Measurements from ENCODE around the gene NUPR1.
"Not testable (repeated sequence)": the region's sequence is repeated elsewhere in the genome, so short reads cannot be mapped to it uniquely, and the experiment has no call there.

NUPR1 gene

GRCh38 chr16:28572696-28573510 is 34.1 kb upstream of the NUPR1 start:
- Histone ChIP-seq H3K4me3 (ENCODE audit: low read depth, low read length) (no peak overlapping the region), H3K27me3 (ENCODE audit: control insufficient read depth, insufficient read depth, low read length) (no peaks in the 10 kb centered on the region), H3K27ac (peak overlapping the region; percentile 58), H3K79me2 (peaks cover 38% of the 10 kb centered on the region), H2AFZ (peak overlapping the region; percentile 17), H3K9ac (no peak overlapping the region), H3K4me1 (peaks cover 23% of the 10 kb centered on the region), H3K9me3 (ENCODE audit: control insufficient read depth, low read length) (no peaks in the 10 kb centered on the region), H3K36me3 (ENCODE audit: control insufficient read depth, insufficient read depth, low read length) (no peaks in the 10 kb centered on the region), H3K4me2 (ENCODE audit: low read length) (no peak overlapping the region)
- TF ChIP-seq CTCF (IDR thresholded peaks at IDR 0.05) = no peak

- Histone ChIP-seq H3K4me3 (ENCODE audit: low read depth, low read length) (no peak overlapping the region), H3K4me2 (ENCODE audit: low read length) (no peak overlapping the region), H3K36me3 (ENCODE audit: control insufficient read depth, insufficient read depth, low read length) (no peaks in the 10 kb centered on the region), H3K9ac (no peak overlapping the region), H2AFZ (no peak overlapping the region), H3K4me1 (peaks cover 22% of the 10 kb centered on the region), H3K27ac (no peak overlapping the region), H3K9me3 (ENCODE audit: control insufficient read depth, low read length) (no peaks in the 10 kb centered on the region), H3K27me3 (ENCODE audit: control insufficient read depth, insufficient read depth, low read length) (no peaks in the 10 kb centered on the region), H3K79me2 (peaks cover 50% of the 10 kb centered on the region)
- TF ChIP-seq CTCF (IDR thresholded peaks at IDR 0.05) = no peak
These were observed 31.4 kb upstream of the NUPR1 start for GRCh38 chr16:28569968-28570752.

DNA sequence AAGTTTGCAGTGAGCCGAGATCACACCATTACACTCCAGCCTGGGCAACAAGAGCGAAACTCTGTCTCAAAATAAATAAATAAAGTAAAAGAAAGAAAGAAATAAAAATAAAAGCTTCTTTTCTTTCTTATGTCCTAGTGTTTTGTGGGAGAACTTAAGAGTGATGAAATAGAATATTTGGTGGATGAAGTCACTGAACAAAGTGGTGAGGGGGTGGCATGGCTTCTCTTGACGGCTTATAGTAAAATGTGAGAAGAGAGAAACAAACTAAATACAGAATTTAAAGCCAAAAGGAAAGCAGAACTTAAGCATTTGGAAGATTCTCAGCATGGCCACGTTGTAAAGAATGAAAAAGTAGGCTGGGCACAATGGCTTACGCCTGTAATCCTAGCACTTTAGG is 30.2 kb upstream of the NUPR1 start:
- no peak for TF ChIP-seq CTCF (IDR thresholded peaks at IDR 0.05)
- no peaks in the 10 kb centered on the region for H3K27me3 ChIP-seq (ENCODE audit: control insufficient read depth, insufficient read depth, low read length)

DNA sequence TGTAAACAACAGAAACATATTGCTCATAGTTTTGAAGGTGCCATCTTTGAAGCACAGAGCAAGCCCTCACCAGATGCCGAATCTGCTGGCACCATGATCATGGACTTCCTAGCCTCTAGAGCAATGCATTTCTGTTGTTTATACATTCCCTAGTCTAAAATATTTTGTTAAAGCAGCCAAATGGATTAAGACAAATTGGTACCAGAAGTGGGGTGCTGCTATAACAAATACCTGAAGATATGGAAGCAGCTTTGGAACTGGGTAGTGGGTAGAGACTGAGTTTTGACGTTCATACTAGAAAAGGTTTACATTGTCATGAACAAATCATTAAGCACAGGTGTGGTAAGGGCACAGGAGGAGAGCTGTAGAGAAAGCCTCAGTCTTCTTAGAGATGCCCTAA is 28.5 kb upstream of the NUPR1 start:
- H3K9me3 ChIP-seq (ENCODE audit: control insufficient read depth, low read length) = no peaks in the 10 kb centered on the region
- no peaks in the 10 kb centered on the region for H3K36me3 ChIP-seq (ENCODE audit: control insufficient read depth, insufficient read depth, low read length)
- H3K4me2 ChIP-seq (ENCODE audit: low read length) = no peak overlapping the region
- H3K79me2 ChIP-seq = peaks cover 58% of the 10 kb centered on the region
- H3K27me3 ChIP-seq (ENCODE audit: control insufficient read depth, insufficient read depth, low read length) = no peaks in the 10 kb centered on the region
- no peak overlapping the region for H3K9ac ChIP-seq
- no peak for TF ChIP-seq CTCF (IDR thresholded peaks at IDR 0.05)
- no peak overlapping the region for H2AFZ ChIP-seq
- H3K4me1 ChIP-seq = peaks cover 4% of the 10 kb centered on the region
- no peak overlapping the region for H3K27ac ChIP-seq
- H3K4me3 ChIP-seq (ENCODE audit: low read depth, low read length) = no peak overlapping the region

More for the DNA sequence above, 30.2 kb upstream of the NUPR1 start:
- no peak overlapping the region for H2AFZ ChIP-seq
- no peaks in the 10 kb centered on the region for H3K9me3 ChIP-seq (ENCODE audit: control insufficient read depth, low read length)
- H3K36me3 ChIP-seq (ENCODE audit: control insufficient read depth, insufficient read depth, low read length) = no peaks in the 10 kb centered on the region
- peaks cover 52% of the 10 kb centered on the region for H3K79me2 ChIP-seq
- no peak overlapping the region for H3K4me3 ChIP-seq (ENCODE audit: low read depth, low read length)
- peaks cover 11% of the 10 kb centered on the region for H3K4me1 ChIP-seq
- no peak overlapping the region for H3K9ac ChIP-seq
- no peak overlapping the region for H3K4me2 ChIP-seq (ENCODE audit: low read length)
- no peak overlapping the region for H3K27ac ChIP-seq

DNA sequence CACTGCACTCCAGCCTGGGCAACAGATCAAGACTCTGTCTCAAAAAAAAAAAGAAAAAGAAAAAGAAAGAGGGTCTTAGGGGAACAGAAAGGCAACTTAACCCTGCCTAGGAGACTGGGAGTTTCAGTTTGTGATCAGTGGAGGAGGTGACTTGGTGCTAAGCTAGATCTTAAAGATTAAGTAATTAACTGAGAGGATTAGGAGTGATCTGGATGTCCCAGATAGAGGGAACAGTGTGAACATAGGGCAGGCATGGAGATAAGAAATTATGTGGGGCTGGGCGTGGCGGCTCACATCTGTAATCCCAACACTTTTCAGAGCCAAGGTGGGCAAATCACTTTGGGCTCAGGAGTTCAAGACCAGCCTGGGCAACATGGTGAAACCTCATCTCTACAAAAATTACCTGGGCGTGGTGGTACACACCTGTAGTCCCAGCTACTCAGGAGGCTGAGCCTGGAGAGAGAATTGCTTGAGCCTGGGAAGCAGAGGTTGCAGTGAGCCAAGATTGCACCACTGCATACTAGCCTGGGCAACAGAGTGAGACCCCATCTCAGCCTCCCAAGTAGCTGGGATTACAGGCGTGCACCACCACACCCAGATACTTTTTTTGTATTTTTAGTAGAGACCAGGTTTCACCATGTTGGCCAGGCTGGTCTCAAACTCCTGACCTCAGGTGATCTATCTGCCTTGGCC is 27.6 kb upstream of the NUPR1 start:
- H3K36me3 ChIP-seq (ENCODE audit: control insufficient read depth, insufficient read depth, low read length); H3K27ac ChIP-seq; H3K9me3 ChIP-seq (ENCODE audit: control insufficient read depth, low read length); H3K4me2 ChIP-seq (ENCODE audit: low read length); H2AFZ ChIP-seq; H3K4me3 ChIP-seq (ENCODE audit: low read depth, low read length); H3K27me3 ChIP-seq (ENCODE audit: control insufficient read depth, insufficient read depth, low read length); H3K9ac ChIP-seq: not testable (repeated sequence)
- Histone ChIP-seq H3K4me1 (peaks cover 13% of the 10 kb centered on the region), H3K79me2 (peaks cover 58% of the 10 kb centered on the region)

Measured in parathyroid adenoma (tissue), 2 donors.